HEK293T (cell line): ENCODE data around the gene RALB.

Experiments used
- CTCF ChIA-PET: fragments of 350-600 bp; formaldehyde crosslinking; extraction: SDS; loops from one replicate; lab custom pipeline; 2021; ENCODE audit warnings: antibody characterized with exemption, inconsistent platforms; lab: Yijun Ruan, JAX
- POLR2A ChIA-PET: fragments of 350-600 bp; formaldehyde crosslinking; extraction: SDS; loops from one replicate; lab custom pipeline; 2020; ENCODE audit warnings: antibody characterized with exemption, inconsistent platforms; lab: Yijun Ruan, JAX
- DNase-seq: peaks from one replicate; pipeline ENCODE4 v3.0.0; 2012; ENCODE audit warnings: mixed read lengths; ENCODE audit errors: extremely low spot score
- ARNT ChIP-seq: fragments of 450-650 bp; IDR thresholded peaks from 2 replicates; pipeline ENCODE4 v1.6.1; 2017; ENCODE audit warnings: mild to moderate bottlenecking
- BHLHE40 ChIP-seq: fragments of 450-650 bp; IDR thresholded peaks from 2 replicates; pipeline ENCODE4 v1.6.1; 2016; ENCODE audit warnings: mild to moderate bottlenecking, moderate library complexity, borderline replicate concordance
- CTBP1 ChIP-seq: fragments of 450-650 bp; IDR thresholded peaks from 2 replicates; pipeline ENCODE4 v1.6.1; 2016; ENCODE audit warnings: borderline replicate concordance
- ELF4 ChIP-seq: fragments of 450-650 bp; IDR thresholded peaks from 2 replicates; pipeline ENCODE4 v1.6.1; 2017; ENCODE audit warnings: antibody characterized with exemption
- FOXA1 ChIP-seq: fragments of 450-650 bp; IDR thresholded peaks from 2 replicates; pipeline ENCODE4 v1.6.1; 2016; ENCODE audit warnings: mild to moderate bottlenecking
- FOXK2 ChIP-seq: fragments of 450-650 bp; IDR thresholded peaks from 2 replicates; pipeline ENCODE4 v1.6.1; 2016; ENCODE audit warnings: mild to moderate bottlenecking
- FOXM1 ChIP-seq: fragments of 450-650 bp; IDR thresholded peaks from 2 replicates; pipeline ENCODE4 v1.6.1; 2017; ENCODE audit warnings: mild to moderate bottlenecking, borderline replicate concordance
- HDGF ChIP-seq: fragments of 450-650 bp; IDR thresholded peaks from 2 replicates; pipeline ENCODE4 v1.6.1; 2017; ENCODE audit warnings: antibody characterized with exemption, borderline replicate concordance
- L3MBTL2 ChIP-seq: fragments of 450-650 bp; conservative IDR thresholded peaks from 2 replicates; pipeline ENCODE4 v1.6.1; 2016; ENCODE audit warnings: mild to moderate bottlenecking
- LEF1 ChIP-seq: fragments of 450-650 bp; IDR thresholded peaks from 2 replicates; pipeline ENCODE4 v1.6.1; 2017; ENCODE audit warnings: mild to moderate bottlenecking, borderline replicate concordance
- NFRKB ChIP-seq: fragments of 450-650 bp; IDR thresholded peaks from 2 replicates; pipeline ENCODE4 v1.6.1; 2016; ENCODE audit warnings: mild to moderate bottlenecking, moderate library complexity
- PKNOX1 ChIP-seq: fragments of 450-650 bp; IDR thresholded peaks from 2 replicates; pipeline ENCODE4 v1.6.1; 2016
- SP1 ChIP-seq: fragments of 450-650 bp; IDR thresholded peaks from 2 replicates; pipeline ENCODE4 v1.6.1; 2017
- SUZ12 ChIP-seq: fragments of 450-650 bp; IDR thresholded peaks from 2 replicates; pipeline ENCODE4 v1.6.1; 2016; ENCODE audit warnings: mild to moderate bottlenecking
- TARDBP ChIP-seq: fragments of 450-650 bp; IDR thresholded peaks from 2 replicates; pipeline ENCODE4 v1.6.1; 2016
- ZNF384 ChIP-seq: fragments of 450-650 bp; IDR thresholded peaks from 2 replicates; pipeline ENCODE4 v1.6.1; 2016

The RALB gene

GRCh38 chr2:120210270-120210693 is 42.4 kb upstream of the RALB start:
- POLR2A ChIA-PET, result interaction anchor here (0.9 kb wide), 1 partner anchor 13 kb away, joined by 3 read pairs; the partner anchor contains the start of gene TMEM185B
- no peak for DNase-seq
- TF ChIP-seq BHLHE40, result no peak
- TF ChIP-seq CTBP1, result no peak
- no peak for TF ChIP-seq NFRKB
- no peak for TF ChIP-seq LEF1
- no peak for TF ChIP-seq HDGF
- no peak for TF ChIP-seq TARDBP
- no peak for TF ChIP-seq SP1
- TF ChIP-seq ELF4, result no peak
- no peak for TF ChIP-seq SUZ12
- TF ChIP-seq L3MBTL2, result no peak
- no peak for TF ChIP-seq FOXK2
- CTCF ChIA-PET, result no interaction called here

DNA sequence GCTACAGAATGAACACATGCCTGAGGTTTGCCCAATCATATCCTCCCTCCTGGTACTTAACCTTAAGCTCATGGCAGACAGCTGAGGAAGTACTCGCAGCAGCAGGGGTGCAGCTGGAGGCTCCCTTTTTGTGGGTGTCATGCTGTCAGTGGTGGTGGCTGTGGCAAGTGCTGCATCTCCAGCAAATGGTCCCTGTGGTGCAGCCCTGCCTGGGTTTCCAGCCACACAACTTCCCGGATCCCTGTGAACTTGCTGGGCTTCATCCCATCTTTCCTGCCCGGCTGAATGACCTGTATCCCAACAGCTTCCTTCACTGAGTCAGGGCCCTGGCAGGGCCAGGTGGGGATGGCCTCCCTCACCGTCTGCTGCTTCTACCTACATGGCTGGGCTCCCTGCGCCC is 34.5 kb upstream of the RALB start:
- ChIA-PET POLR2A (no interaction called here), CTCF (no interaction called here)
- no peak for DNase-seq
- TF ChIP-seq TARDBP (no peak), BHLHE40 (no peak), SUZ12 (no peak), ZNF384 (no peak), LEF1 (no peak), SP1 (no peak), HDGF (no peak), ELF4 (no peak), FOXK2 (no peak), PKNOX1 (no peak), FOXA1 (no peak)

DNA sequence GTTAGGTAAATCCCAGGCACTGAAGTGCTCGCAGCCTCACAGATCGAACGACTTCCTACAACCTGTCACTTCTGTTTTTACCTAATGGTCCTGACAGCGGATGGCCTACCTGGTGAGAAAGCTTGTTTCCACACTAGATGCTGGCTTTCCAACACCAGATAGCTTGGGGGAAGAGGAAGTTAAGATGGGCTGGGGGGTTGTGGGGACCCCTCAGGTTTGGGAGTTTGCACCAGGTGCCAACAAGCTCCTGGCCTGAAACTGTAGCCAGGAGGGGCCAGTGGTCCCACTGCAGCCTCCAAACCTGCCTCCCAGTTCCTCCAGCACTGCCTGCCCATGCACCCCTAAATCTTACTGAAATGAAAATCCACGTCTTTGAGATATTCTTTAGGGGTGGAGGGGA is 33.4 kb upstream of the RALB start:
- no peak for TF ChIP-seq FOXK2
- no peak for TF ChIP-seq ZNF384
- no peak for TF ChIP-seq ARNT
- no peak for TF ChIP-seq PKNOX1
- TF ChIP-seq LEF1, result no peak
- no peak for TF ChIP-seq BHLHE40
- TF ChIP-seq FOXM1, result no peak
- TF ChIP-seq L3MBTL2, result no peak
- TF ChIP-seq SUZ12, result no peak
- TF ChIP-seq HDGF, result no peak
- CTCF ChIA-PET, result no interaction called here
- DNase-seq, result no peak
- POLR2A ChIA-PET, result interaction anchor here (1.0 kb wide), 1 partner anchor 81 kb away, joined by 3 read pairs; no protein-coding TSS in a partner anchor

GRCh38 chr2:120219766-120220165 is 32.9 kb upstream of the RALB start:
- DNase-seq, result no peak
- POLR2A ChIA-PET, result interaction anchor here (1.0 kb wide), 1 partner anchor 81 kb away, joined by 3 read pairs; no protein-coding TSS in a partner anchor
- TF ChIP-seq L3MBTL2, result no peak
- TF ChIP-seq FOXA1, result no peak
- no peak for TF ChIP-seq BHLHE40
- no peak for TF ChIP-seq TARDBP
- no peak for TF ChIP-seq CTBP1
- no peak for TF ChIP-seq NFRKB
- no peak for TF ChIP-seq LEF1
- TF ChIP-seq ELF4, result no peak
- TF ChIP-seq SP1, result no peak
- TF ChIP-seq FOXK2, result no peak
- TF ChIP-seq PKNOX1, result no peak
- no peak for TF ChIP-seq HDGF
- no peak for TF ChIP-seq ZNF384
- TF ChIP-seq FOXM1, result no peak
- no peak for TF ChIP-seq SUZ12
- no peak for TF ChIP-seq ARNT
- CTCF ChIA-PET, result no interaction called here

DNA sequence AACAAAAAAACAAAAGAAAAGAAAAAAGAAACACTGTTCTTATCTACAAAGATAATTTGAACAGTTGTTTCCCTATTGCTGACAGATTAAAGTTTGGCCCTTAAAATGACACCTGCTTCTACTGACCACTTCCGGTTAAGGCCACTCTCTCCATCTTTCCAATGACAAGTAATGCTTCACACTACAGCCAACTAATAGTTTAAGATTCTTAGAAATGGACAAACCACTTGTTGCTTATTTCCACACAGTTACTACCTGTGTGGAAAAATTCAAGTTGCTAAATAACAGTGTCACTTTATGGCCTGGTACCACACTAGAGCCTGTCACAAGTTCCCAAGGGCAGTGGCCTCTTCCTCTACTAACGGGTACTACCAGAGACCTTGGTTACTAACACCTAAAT is 31.9 kb upstream of the RALB start:
- DNase-seq, result no peak
- ChIA-PET POLR2A (interaction anchor here (0.6 kb wide), 1 partner anchor 32 kb away, joined by 3 read pairs; the partner anchor contains the start of gene RALB), CTCF (no interaction called here)
- TF ChIP-seq BHLHE40 (no peak), PKNOX1 (no peak), FOXM1 (no peak), ZNF384 (no peak), NFRKB (no peak), TARDBP (no peak), L3MBTL2 (no peak), ARNT (no peak), HDGF (no peak), FOXK2 (no peak), SP1 (no peak), ELF4 (no peak)
